Transverse colon (tissue), 4 donors: Measurements from ENCODE around the gene ELP4. TPM values are rescaled to one million over a fixed set of nuclear protein-coding genes. Genes with fewer than 3 reads are reported as not detected.

Source experiments
- DNase-seq: peaks from one replicate; pipeline ENCODE4 v3.0.0-alpha.2; 2019
- H3K27ac ChIP-seq, 4 donors: fragments of 200-600 bp; sonication (generic); 2 replicates each; pipeline ENCODE4 v1.5.1; 2016 to 2018; ENCODE audit warnings: inconsistent platforms in 4 of 4
- H3K27me3 ChIP-seq: fragments of 200-600 bp; sonication (generic); 2 replicates; pipeline ENCODE4 v1.5.1; 2017; ENCODE audit warnings: inconsistent platforms
- H3K36me3 ChIP-seq, 4 donors: fragments of 200-600 bp; sonication (generic); 2 replicates each; pipeline ENCODE4 v1.5.1; 2017 to 2019; ENCODE audit warnings: inconsistent platforms in 4 of 4
- H3K4me1 ChIP-seq, 4 donors: fragments of 200-600 bp; sonication (generic); 2 replicates each; pipeline ENCODE4 v1.5.1; 2017 to 2020; ENCODE audit warnings: inconsistent platforms in 4 of 4
- H3K4me3 ChIP-seq, 4 donors: fragments of 200-600 bp; sonication (generic); 1 replicate in 1 of 4; 2 replicates in 3 of 4; pipeline versions ENCODE4 v1.5.1 to v1.6.1; 2017 to 2019; ENCODE audit warnings: inconsistent platforms in 4 of 4
- H3K9me3 ChIP-seq, 2 donors: fragments of 200-600 bp; sonication (generic); 2 replicates each; pipeline ENCODE4 v1.5.1; 2017 to 2019; ENCODE audit warnings: inconsistent platforms in 2 of 2
- CTCF ChIP-seq, 5 experiments: fragments of 200-600 bp in 3 of 5; fragments of 450-650 bp in 2 of 5; sonication (generic) in 3 of 5; IDR thresholded peaks; 1 replicate in 2 of 5; 2 replicates in 3 of 5; pipeline ENCODE4 v1.5.1; 2016 to 2017; ENCODE audit warnings: antibody characterized with exemption in 5 of 5, inconsistent platforms in 3 of 5, mild to moderate bottlenecking in 2 of 5, moderate library complexity in 1 of 5
- EP300 ChIP-seq: sonication (generic); formaldehyde crosslinking; IDR thresholded peaks from one replicate; pipeline ENCODE4 v1.6.1; 2017; ENCODE audit warnings: antibody characterized with exemption, low read depth
- POLR2A ChIP-seq: fragments of 450-650 bp; IDR thresholded peaks from one replicate; pipeline ENCODE4 v1.6.1; 2016; ENCODE audit warnings: antibody characterized with exemption, mild to moderate bottlenecking, moderate library complexity
- POLR2AphosphoS5 ChIP-seq, 3 donors: sonication (generic); formaldehyde crosslinking; IDR thresholded peaks; one replicate each; pipeline ENCODE4 v1.6.1; 2016; ENCODE audit warnings: antibody characterized with exemption in 3 of 3
- WGBS, 2 donors: methylation state at CpG; one replicate each; pipeline ENCODE4 v1.1.5; 2018; ENCODE audit warnings: low coverage in 1 of 2; 5-methylcytosine and 5-hydroxymethylcytosine counted together
- in situ Hi-C, 4 donors: fragments of 200-750 bp; cut with MboI; loops; one replicate each; pipeline versions ENCODE4 v1.15.0 to v1.15.1; 2017; ENCODE audit warnings: low sequenced_read_pairs in 3 of 4, low pct_ligation_motif_present in 1 of 4, low pct_unique_long_range_greater_than_20kb in 1 of 4
- intact Hi-C: fragments of 100-400 bp; cut with DNase I; formaldehyde crosslinking; loops from one replicate; pipeline ENCODE4 v1.15.1; 2023; ENCODE audit warnings: low total_unique reads
- total RNA-seq, 4 donors: library from RNA; depleted of rRNA; stranded (reverse); fragments of >200 nt; gene quantifications; one replicate each; pipeline ENCODE4 v1.1.0, GENCODE V29; 2016

The ELP4 gene
- total RNA-seq, 4 donors from 2014 or later = 14.2 to 46.4 (median 23.6) TPM

GRCh38 chr11:31820438-31820818, 310.9 kb downstream of the ELP4 start:
- TF ChIP-seq EP300 = no peak
- TF ChIP-seq POLR2A = no peak
- no peak for TF ChIP-seq CTCF (IDR thresholded peaks at IDR 0.05)
- no peak for TF ChIP-seq POLR2AphosphoS5 (IDR thresholded peaks at IDR 0.05)
- H3K36me3 ChIP-seq = no peaks in the 10 kb centered on the region
- H3K9me3 ChIP-seq = no peaks in the 10 kb centered on the region
- H3K4me1 ChIP-seq = peaks cover 26 to 30% (median 28%) of the 10 kb centered on the region in 4 donors
- H3K4me3 ChIP-seq = no peak overlapping the region
- DNase-seq = no peak
- peaks cover 100% of the 10 kb centered on the region for H3K27me3 ChIP-seq
- in situ Hi-C loops (no loop called here), intact Hi-C loops (no loop called here)
- H3K27ac ChIP-seq = no peak overlapping the region
- 0 to 12% methylated on average over 1 to 15 of the region's 15 CpGs for WGBS, 2 donors

GRCh38 chr11:31821235-31821764, 311.7 kb downstream of the ELP4 start:
- no peak overlapping the region for H3K4me3 ChIP-seq
- H3K9me3 ChIP-seq = no peaks in the 10 kb centered on the region
- no peak for TF ChIP-seq CTCF (IDR thresholded peaks at IDR 0.05)
- peaks cover 100% of the 10 kb centered on the region for H3K27me3 ChIP-seq
- WGBS, 2 donors = 13 to 20% methylated on average over 5 of the region's 5 CpGs
- no peak for DNase-seq
- in situ Hi-C loops (no loop called here), intact Hi-C loops (no loop called here)
- no peaks in the 10 kb centered on the region for H3K36me3 ChIP-seq
- H3K27ac ChIP-seq = no peak overlapping the region
- peaks cover 19 to 21% (median 20%) of the 10 kb centered on the region in 4 donors for H3K4me1 ChIP-seq

GRCh38 chr11:31821766-31822165, 312.2 kb downstream of the ELP4 start:
- Histone ChIP-seq H3K27me3 (peaks cover 100% of the 10 kb centered on the region), H3K36me3 (no peaks in the 10 kb centered on the region), H3K27ac (no peak overlapping the region), H3K9me3 (no peaks in the 10 kb centered on the region), H3K4me1 (peaks cover 14 to 18% (median 15%) of the 10 kb centered on the region in 4 donors), H3K4me3 (no peak overlapping the region)
- no peak for TF ChIP-seq POLR2A
- no peak for TF ChIP-seq POLR2AphosphoS5 (IDR thresholded peaks at IDR 0.05)
- no peak for TF ChIP-seq CTCF (IDR thresholded peaks at IDR 0.05)
- TF ChIP-seq EP300 = no peak
- intact Hi-C loops = no loop called here
- no peak for DNase-seq
- in situ Hi-C loops = no loop called here
- WGBS, 2 donors = 9 to 27% methylated on average over 4 to 8 of the region's 8 CpGs

- intact Hi-C loops (no loop called here), in situ Hi-C loops (no loop called here)
- no peak for DNase-seq
- no peaks in the 10 kb centered on the region for H3K36me3 ChIP-seq
- H3K4me1 ChIP-seq = peaks cover 8 to 16% (median 13%) of the 10 kb centered on the region in 4 donors
- TF ChIP-seq EP300 = no peak
- no peak for TF ChIP-seq POLR2AphosphoS5 (IDR thresholded peaks at IDR 0.05)
- no peak for TF ChIP-seq POLR2A
- TF ChIP-seq CTCF (IDR thresholded peaks at IDR 0.05) = no peak
- peaks cover 100% of the 10 kb centered on the region for H3K27me3 ChIP-seq
- no peak overlapping the region for H3K27ac ChIP-seq
- no peak overlapping the region for H3K4me3 ChIP-seq
- 37 to 44% methylated on average over 9 to 17 of the region's 17 CpGs for WGBS, 2 donors
- no peaks in the 10 kb centered on the region for H3K9me3 ChIP-seq
Observed at GRCh38 chr11:31822175-31822926, 312.8 kb downstream of the ELP4 start.
